SK-N-SH (cell line): ENCODE data around the gene CADM1.

ENCODE experiments used
- CTCF ChIP-seq: fragments of 200-600 bp; sonication (generic); IDR thresholded peaks from 2 replicates; pipeline ENCODE4 v1.6.1; 2017; ENCODE audit warnings: antibody characterized with exemption, mild to moderate bottlenecking, moderate library complexity
- EP300 ChIP-seq, 2 experiments: IDR thresholded peaks; 2 replicates each; pipeline versions ENCODE4 v1.4.0 to v1.6.1; 2012; ENCODE audit warnings: borderline replicate concordance in 1 of 2, low read depth in 1 of 2, low read length in 1 of 2
- FOXM1 ChIP-seq: IDR thresholded peaks from 2 replicates; pipeline ENCODE4 v1.4.0; 2012; ENCODE audit warnings: low read depth, mild to moderate bottlenecking
- MAX ChIP-seq: IDR thresholded peaks from 2 replicates; pipeline ENCODE4 v1.4.0; 2012; ENCODE audit warnings: low read depth
- NFIC ChIP-seq: IDR thresholded peaks from 2 replicates; pipeline ENCODE4 v1.4.0; 2012; ENCODE audit warnings: borderline replicate concordance
- NRF1 ChIP-seq: IDR thresholded peaks from 2 replicates; pipeline ENCODE4 v1.6.1; 2012; ENCODE audit warnings: low read depth, mild to moderate bottlenecking, low read length
- POLR2AphosphoS5 ChIP-seq: IDR thresholded peaks from 2 replicates; pipeline ENCODE4 v1.6.1; 2012; ENCODE audit warnings: low read depth, low read length
- RFX5 ChIP-seq: IDR thresholded peaks from 2 replicates; pipeline ENCODE4 v1.6.1; 2012; ENCODE audit warnings: mild to moderate bottlenecking, improper control_type of control experiment, low read length
- RXRA ChIP-seq: IDR thresholded peaks from 2 replicates; pipeline ENCODE4 v1.4.0; 2012; ENCODE audit warnings: low read depth, mild to moderate bottlenecking, borderline replicate concordance
- SIN3A ChIP-seq: IDR thresholded peaks from 2 replicates; pipeline ENCODE4 v1.6.1; 2012; ENCODE audit warnings: low read depth, mild to moderate bottlenecking, low read length, moderate library complexity, borderline replicate concordance
- USF1 ChIP-seq: IDR thresholded peaks from 2 replicates; pipeline ENCODE4 v1.4.0; 2012; ENCODE audit warnings: low read depth, borderline replicate concordance
- USF2 ChIP-seq: fragments of 150-350 bp; IDR thresholded peaks from 2 replicates; pipeline ENCODE4 v1.6.1; 2017; ENCODE audit warnings: antibody characterized with exemption, low read length, low read depth, borderline replicate concordance

GRCh38 chr11:115361025-115361424, 143.2 kb downstream of the CADM1 start:
- no peak for TF ChIP-seq CTCF
- TF ChIP-seq POLR2AphosphoS5: no peak
- TF ChIP-seq MAX: no peak
- TF ChIP-seq NRF1: no peak
- no peak for TF ChIP-seq RXRA
- TF ChIP-seq EP300 (IDR thresholded peaks at IDR 0.05; ENCODE audit: borderline replicate concordance in 1 of 2, low read depth in 1 of 2, low read length in 1 of 2): peak in 1 of 2 experiments; percentile 81; a peak in 2 of 4 replicates
- TF ChIP-seq FOXM1: no peak
- no peak for TF ChIP-seq SIN3A
- no peak for TF ChIP-seq NFIC
- TF ChIP-seq USF2: no peak
- TF ChIP-seq RFX5: no peak
- TF ChIP-seq USF1: no peak
